ENCODE measurements around the gene PLCL1.

PLCL1 gene

GRCh38 chr2:197929886-197930227 is 125.5 kb downstream of the PLCL1 start:
- DNase-seq, result no peak

GRCh38 chr2:197930570-197931278 is 126.3 kb downstream of the PLCL1 start:
- no peak for DNase-seq

- no peak for DNase-seq
Observed at GRCh38 chr2:197931661-197932312, 127.4 kb downstream of the PLCL1 start.

GRCh38 chr2:197932374-197932773 is 128.0 kb downstream of the PLCL1 start:
- no peak for DNase-seq

- DNase-seq, result no peak
Observed at GRCh38 chr2:197934261-197934933, 130.0 kb downstream of the PLCL1 start.

- DNase-seq, result no peak
Observed at GRCh38 chr2:197934934-197935289, 130.5 kb downstream of the PLCL1 start.

GRCh38 chr2:197937814-197938213 is 133.4 kb downstream of the PLCL1 start:
- DNase-seq, result no peak

- DNase-seq, result no peak
Observed at GRCh38 chr2:197938555-197938954, 134.2 kb downstream of the PLCL1 start.

GRCh38 chr2:197939787-197940186 is 135.4 kb downstream of the PLCL1 start:
- no peak for DNase-seq

GRCh38 chr2:197940382-197940781 is 136.0 kb downstream of the PLCL1 start:
- no peak for DNase-seq

GRCh38 chr2:197941715-197942114 is 137.3 kb downstream of the PLCL1 start:
- DNase-seq, result no peak

- no peak for DNase-seq
Observed at GRCh38 chr2:197943731-197944130, 139.3 kb downstream of the PLCL1 start.

- no peak for DNase-seq
Observed at GRCh38 chr2:197944416-197945096, 140.2 kb downstream of the PLCL1 start.

- DNase-seq, result no peak
Observed at GRCh38 chr2:197946562-197946961, 142.2 kb downstream of the PLCL1 start.

- DNase-seq, result no peak
Observed at GRCh38 chr2:197947219-197947757, 142.9 kb downstream of the PLCL1 start.

GRCh38 chr2:197949224-197949623 is 144.8 kb downstream of the PLCL1 start:
- DNase-seq, result no peak

- DNase-seq, result no peak
Observed at GRCh38 chr2:197950006-197950405, 145.6 kb downstream of the PLCL1 start.

GRCh38 chr2:197950724-197951123 is 146.3 kb downstream of the PLCL1 start:
- DNase-seq, result no peak

GRCh38 chr2:197952540-197953202 is 148.3 kb downstream of the PLCL1 start:
- DNase-seq, result no peak

- no peak for DNase-seq
Observed at GRCh38 chr2:197954328-197954727, 149.9 kb downstream of the PLCL1 start.

GRCh38 chr2:197958592-197959150 is 154.3 kb downstream of the PLCL1 start:
- DNase-seq, result peak in 1 of 2 experiments; percentile 17

- DNase-seq, result no peak
Observed at GRCh38 chr2:197959383-197959782, 155.0 kb downstream of the PLCL1 start.
